ENCODE data around the gene PEX11A.

The PEX11A gene

DNA sequence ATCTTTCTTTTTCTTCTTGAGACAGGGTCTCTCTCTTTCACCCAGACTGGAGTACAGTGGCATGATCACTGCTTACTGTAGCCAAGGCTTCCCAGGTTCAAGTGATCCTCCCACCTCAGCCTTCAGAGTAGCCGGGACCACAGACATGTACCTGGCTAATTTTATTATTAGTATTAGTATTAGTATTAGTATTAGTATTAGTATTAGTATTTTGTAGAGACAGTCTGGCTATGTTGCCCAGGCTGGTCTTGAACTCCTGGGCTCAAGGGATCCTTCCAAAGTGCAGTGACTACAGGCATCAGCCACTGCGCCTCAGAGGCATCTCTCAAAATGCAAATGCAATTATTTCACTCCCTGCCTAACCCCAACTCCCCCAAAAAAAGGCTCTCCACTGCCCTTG is 37.0 kb downstream of the PEX11A start:
- H3K27me3 ChIP-seq (ENCODE audit: insufficient read depth, low read length, poor library complexity, severe bottlenecking) = no peaks in the 10 kb centered on the region
- no peaks in the 10 kb centered on the region for H3K9me3 ChIP-seq (ENCODE audit: insufficient read depth, low read depth, low read length)
- H3K79me2 ChIP-seq (ENCODE audit: insufficient read depth, low read length) = no peaks in the 10 kb centered on the region
- H3K4me2 ChIP-seq (ENCODE audit: low read depth, low read length, poor library complexity, severe bottlenecking) = no peak overlapping the region
- no peaks in the 10 kb centered on the region for H3K9me2 ChIP-seq (replicated peaks; ENCODE audit: low read depth, low read length)
- H3K4me1 ChIP-seq (ENCODE audit: insufficient read depth, low read length, poor library complexity, severe bottlenecking) = peaks cover 15% of the 10 kb centered on the region
- H3F3A ChIP-seq (ENCODE audit: low read depth) = peaks cover 5% of the 10 kb centered on the region; the same call in 1 of the 2 replicates
- TF ChIP-seq EZH2phosphoT487 (IDR thresholded peaks at IDR 0.05; ENCODE audit: borderline replicate concordance) = no peak
- TF ChIP-seq, protein P1, sequence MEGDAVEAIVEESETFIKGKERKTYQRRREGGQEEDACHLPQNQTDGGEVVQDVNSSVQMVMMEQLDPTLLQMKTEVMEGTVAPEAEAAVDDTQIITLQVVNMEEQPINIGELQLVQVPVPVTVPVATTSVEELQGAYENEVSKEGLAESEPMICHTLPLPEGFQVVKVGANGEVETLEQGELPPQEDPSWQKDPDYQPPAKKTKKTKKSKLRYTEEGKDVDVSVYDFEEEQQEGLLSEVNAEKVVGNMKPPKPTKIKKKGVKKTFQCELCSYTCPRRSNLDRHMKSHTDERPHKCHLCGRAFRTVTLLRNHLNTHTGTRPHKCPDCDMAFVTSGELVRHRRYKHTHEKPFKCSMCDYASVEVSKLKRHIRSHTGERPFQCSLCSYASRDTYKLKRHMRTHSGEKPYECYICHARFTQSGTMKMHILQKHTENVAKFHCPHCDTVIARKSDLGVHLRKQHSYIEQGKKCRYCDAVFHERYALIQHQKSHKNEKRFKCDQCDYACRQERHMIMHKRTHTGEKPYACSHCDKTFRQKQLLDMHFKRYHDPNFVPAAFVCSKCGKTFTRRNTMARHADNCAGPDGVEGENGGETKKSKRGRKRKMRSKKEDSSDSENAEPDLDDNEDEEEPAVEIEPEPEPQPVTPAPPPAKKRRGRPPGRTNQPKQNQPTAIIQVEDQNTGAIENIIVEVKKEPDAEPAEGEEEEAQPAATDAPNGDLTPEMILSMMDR (conservative IDR thresholded peaks at IDR 0.05; ENCODE audit: low read length) = no peak
- no peak overlapping the region for H2AFZ ChIP-seq (ENCODE audit: low read length)
- H3K4me3 ChIP-seq (ENCODE audit: low read length, poor library complexity, severe bottlenecking) = no peak overlapping the region
- no peaks in the 10 kb centered on the region for H4K20me1 ChIP-seq (ENCODE audit: insufficient read depth, low read length, poor library complexity, severe bottlenecking)
- no peaks in the 10 kb centered on the region for H3K36me3 ChIP-seq (ENCODE audit: insufficient read depth, low read length)
- H3K9ac ChIP-seq (ENCODE audit: low read depth, low read length, poor library complexity, severe bottlenecking) = no peak overlapping the region

DNA sequence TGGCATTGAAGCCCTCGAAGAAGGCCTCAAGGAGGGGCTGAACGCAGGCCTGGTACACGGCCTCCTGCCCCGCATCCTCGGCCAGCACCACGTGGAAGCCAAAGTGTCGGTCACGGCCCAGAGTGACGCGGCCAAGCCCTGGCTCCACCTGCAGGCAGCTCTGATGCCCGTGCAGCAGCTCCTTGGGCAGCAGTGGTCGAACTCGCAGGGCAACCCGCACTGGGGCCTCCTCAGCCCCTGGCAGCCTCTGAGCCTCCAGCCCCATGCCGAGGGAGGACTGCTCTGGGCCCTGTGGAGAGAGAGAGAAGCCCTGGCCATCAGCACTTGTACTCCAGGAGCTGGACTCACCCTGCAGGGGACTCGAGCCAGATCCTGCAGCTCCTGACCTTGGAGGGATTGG is 37.9 kb downstream of the PEX11A start:
- H3K79me2 ChIP-seq (ENCODE audit: insufficient read depth, low read length) = no peaks in the 10 kb centered on the region
- H3K9ac ChIP-seq (ENCODE audit: low read depth, low read length, poor library complexity, severe bottlenecking) = no peak overlapping the region
- no peak for TF ChIP-seq EZH2phosphoT487 (IDR thresholded peaks at IDR 0.05; ENCODE audit: borderline replicate concordance)
- TF ChIP-seq, protein P1 (conservative IDR thresholded peaks at IDR 0.05; ENCODE audit: low read length) = no peak
- H3K36me3 ChIP-seq (ENCODE audit: insufficient read depth, low read length) = no peaks in the 10 kb centered on the region
- H3K9me3 ChIP-seq (ENCODE audit: insufficient read depth, low read depth, low read length) = no peaks in the 10 kb centered on the region
- H3K4me2 ChIP-seq (ENCODE audit: low read depth, low read length, poor library complexity, severe bottlenecking) = no peak overlapping the region
- no peak overlapping the region for H3K4me3 ChIP-seq (ENCODE audit: low read length, poor library complexity, severe bottlenecking)
- H4K20me1 ChIP-seq (ENCODE audit: insufficient read depth, low read length, poor library complexity, severe bottlenecking) = no peaks in the 10 kb centered on the region
- H3K4me1 ChIP-seq (ENCODE audit: insufficient read depth, low read length, poor library complexity, severe bottlenecking) = peaks cover 15% of the 10 kb centered on the region
- no peak overlapping the region for H2AFZ ChIP-seq (ENCODE audit: low read length)
- H3K27me3 ChIP-seq (ENCODE audit: insufficient read depth, low read length, poor library complexity, severe bottlenecking) = no peaks in the 10 kb centered on the region
- peaks cover 5% of the 10 kb centered on the region; the same call in 1 of the 2 replicates for H3F3A ChIP-seq (ENCODE audit: low read depth)
- no peaks in the 10 kb centered on the region for H3K9me2 ChIP-seq (replicated peaks; ENCODE audit: low read depth, low read length)

DNA sequence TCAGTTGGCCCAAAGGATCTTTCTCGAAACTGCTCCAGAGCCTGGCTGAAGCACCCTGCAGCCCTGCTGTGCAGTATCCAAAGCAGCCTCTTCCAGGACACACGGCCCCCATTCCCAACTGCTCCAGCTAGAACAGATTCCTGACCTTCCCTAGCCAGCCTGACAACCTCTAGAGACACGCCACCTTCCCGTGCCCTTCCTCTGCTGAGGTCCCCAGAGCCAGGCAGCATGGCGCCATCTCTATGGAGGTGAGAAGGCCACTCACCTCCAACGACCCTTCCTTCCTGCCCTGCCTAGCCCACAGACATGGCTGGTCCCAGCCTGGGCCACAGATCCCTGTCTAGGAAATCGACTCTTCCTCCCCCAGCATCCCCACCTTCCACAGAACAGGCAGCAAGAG is 38.4 kb downstream of the PEX11A start:
- Histone ChIP-seq H3K27me3 (ENCODE audit: insufficient read depth, low read length, poor library complexity, severe bottlenecking) (no peaks in the 10 kb centered on the region), H3K36me3 (ENCODE audit: insufficient read depth, low read length) (no peaks in the 10 kb centered on the region), H3K9me2 (replicated peaks; ENCODE audit: low read depth, low read length) (no peaks in the 10 kb centered on the region), H3K9ac (ENCODE audit: low read depth, low read length, poor library complexity, severe bottlenecking) (no peak overlapping the region), H3K4me1 (ENCODE audit: insufficient read depth, low read length, poor library complexity, severe bottlenecking) (peaks cover 15% of the 10 kb centered on the region), H2AFZ (ENCODE audit: low read length) (no peak overlapping the region), H3K4me2 (ENCODE audit: low read depth, low read length, poor library complexity, severe bottlenecking) (no peak overlapping the region), H4K20me1 (ENCODE audit: insufficient read depth, low read length, poor library complexity, severe bottlenecking) (no peaks in the 10 kb centered on the region), H3K9me3 (ENCODE audit: insufficient read depth, low read depth, low read length) (no peaks in the 10 kb centered on the region), H3F3A (ENCODE audit: low read depth) (peaks cover 5% of the 10 kb centered on the region; the same call in 1 of the 2 replicates), H3K79me2 (ENCODE audit: insufficient read depth, low read length) (no peaks in the 10 kb centered on the region), H3K4me3 (ENCODE audit: low read length, poor library complexity, severe bottlenecking) (no peak overlapping the region)
- TF ChIP-seq EZH2phosphoT487 (IDR thresholded peaks at IDR 0.05; ENCODE audit: borderline replicate concordance) = no peak
- TF ChIP-seq, protein P1 (conservative IDR thresholded peaks at IDR 0.05; ENCODE audit: low read length) = no peak
